GM18502 (cell line): ENCODE data around the gene EIF4B.
A peak's percentile ranks its signal among the peaks of the same experiment; 100 is the strongest.

Experiments used
- ATAC-seq: cut with Tn5 transposase; IDR thresholded peaks from one replicate; pipeline ENCODE4 v1.9.1; 2021; ENCODE audit warnings: mild to moderate bottlenecking; ENCODE audit not compliant: unreplicated experiment, poor library complexity

EIF4B gene

DNA sequence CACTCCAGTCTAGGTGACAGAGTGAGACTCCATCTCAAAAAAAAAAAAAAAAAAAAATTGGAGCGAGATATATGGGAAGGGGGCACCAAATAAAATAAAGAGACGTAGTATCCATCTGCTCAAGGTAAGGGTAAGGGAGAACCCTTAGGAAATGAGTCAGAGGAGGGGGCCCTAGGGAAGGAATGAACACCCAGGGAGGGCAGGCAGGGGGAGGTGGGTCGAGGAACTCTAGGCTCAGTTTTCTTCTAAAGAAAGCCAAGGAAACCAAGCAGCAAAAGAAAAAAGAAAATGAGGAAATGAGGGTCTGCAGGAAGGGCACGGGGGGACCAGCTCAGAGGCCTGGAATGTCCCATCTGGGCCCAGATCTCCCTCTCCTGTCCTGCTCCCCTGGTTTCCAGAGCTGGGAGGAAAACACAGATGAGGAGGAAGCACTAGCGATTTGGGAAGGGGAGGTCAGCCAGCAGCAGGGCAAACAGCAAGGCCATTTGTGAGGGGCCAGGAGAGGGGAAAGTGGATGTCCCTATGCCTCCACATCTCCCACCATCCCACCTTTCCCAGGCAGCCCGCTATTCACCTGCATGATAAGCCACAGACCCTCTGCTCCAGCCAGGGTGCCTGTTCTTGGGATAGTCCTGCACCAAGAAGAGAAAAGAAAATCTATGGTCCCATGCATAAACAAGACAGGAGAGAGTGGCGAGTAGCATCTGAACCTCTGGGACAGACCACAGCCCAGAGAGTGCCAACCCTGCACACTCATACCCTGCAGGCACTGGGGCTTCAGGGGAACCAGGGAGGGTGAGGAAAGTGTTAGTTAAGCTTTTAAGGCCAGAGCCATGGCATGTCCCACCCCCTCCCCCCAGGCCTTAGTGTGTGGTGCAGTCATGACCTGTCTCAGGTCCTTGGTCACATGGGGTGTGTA lies 61.1 kb downstream of the EIF4B start:
- ATAC-seq, result no peak

DNA sequence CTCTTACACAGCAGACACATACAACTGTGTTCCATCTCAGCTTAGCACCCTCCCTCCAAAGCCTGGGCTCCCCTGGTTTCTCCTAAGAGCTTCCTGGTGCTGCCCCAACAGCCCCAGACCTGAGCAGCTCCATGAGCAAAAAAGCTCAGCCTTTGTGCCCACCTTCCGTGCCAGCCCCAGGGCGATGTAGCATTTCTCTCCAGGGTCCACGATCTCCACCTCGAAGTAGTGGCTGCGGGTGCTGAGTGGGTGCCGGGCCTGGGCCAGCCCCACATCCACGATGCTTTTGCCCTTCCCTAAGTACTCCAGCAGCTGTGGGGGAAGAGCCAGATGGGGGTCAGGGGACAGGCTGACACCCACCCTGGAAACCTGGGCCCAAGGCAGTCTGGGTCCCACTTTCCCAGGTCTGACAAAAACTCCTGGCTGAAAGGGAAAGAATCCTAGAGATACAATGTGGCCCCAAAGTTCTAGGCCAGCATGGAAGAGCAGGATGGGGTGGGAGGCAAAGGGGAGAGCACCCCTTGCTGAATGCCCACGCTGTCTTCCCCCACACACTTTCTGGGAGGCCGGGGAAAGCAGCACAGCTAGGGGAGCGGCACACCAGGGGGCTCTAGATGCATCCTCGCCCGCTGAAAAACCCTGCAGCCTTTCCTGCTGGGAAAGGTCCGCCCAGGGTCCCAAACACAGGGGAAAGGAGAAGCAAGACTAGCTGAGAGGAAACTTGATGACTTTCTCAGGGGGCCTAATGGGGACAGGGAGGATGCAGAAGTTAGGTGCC lies 61.9 kb downstream of the EIF4B start:
- no peak for ATAC-seq

- no peak for ATAC-seq
Measured at GRCh38 chr12:53068811-53069585, 62.7 kb downstream of the EIF4B start.

GRCh38 chr12:53069621-53070410 lies 63.6 kb downstream of the EIF4B start:
- no peak for ATAC-seq

DNA sequence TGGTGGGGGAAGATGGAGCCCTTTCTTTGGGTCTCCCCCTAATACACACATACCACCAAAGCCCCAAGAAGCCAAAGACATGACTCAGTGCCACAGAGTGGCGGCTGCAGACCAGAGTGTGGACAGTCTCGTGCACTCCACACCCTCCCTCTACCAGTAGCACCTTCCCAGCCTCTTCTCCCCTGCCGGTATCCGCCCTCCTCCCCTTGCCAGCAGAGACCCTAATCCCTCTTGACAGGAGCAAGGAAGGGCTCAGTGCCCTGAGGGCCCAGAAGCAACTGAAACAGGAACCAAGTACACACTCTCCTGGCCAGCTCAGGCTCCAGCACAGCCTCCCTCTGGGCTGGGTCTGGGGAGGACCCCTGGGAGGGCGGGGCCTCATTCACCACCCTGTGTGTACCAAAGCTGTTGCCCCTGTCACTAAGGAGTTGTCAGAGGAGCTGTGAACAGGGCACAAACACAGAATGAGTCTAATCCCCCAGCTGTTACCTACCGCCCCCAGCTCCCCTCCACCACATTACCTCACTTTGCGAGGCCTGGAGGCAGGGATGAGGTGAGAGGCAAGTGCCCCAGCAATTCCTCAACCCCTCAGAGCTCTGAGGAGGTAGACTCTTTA lies 64.7 kb downstream of the EIF4B start:
- ATAC-seq, result no peak

- ATAC-seq, result no peak
Measured at GRCh38 chr12:53071591-53072551, 65.6 kb downstream of the EIF4B start.

- ATAC-seq, result no peak
Measured at GRCh38 chr12:53073881-53074280, 67.6 kb downstream of the EIF4B start.

- no peak for ATAC-seq
Measured at GRCh38 chr12:53074283-53074998, 68.2 kb downstream of the EIF4B start.

GRCh38 chr12:53074999-53075370 lies 68.7 kb downstream of the EIF4B start:
- no peak for ATAC-seq

GRCh38 chr12:53076461-53076860 lies 70.2 kb downstream of the EIF4B start:
- no peak for ATAC-seq

GRCh38 chr12:53077030-53077429 lies 70.8 kb downstream of the EIF4B start:
- no peak for ATAC-seq

GRCh38 chr12:53078425-53079225 lies 72.4 kb downstream of the EIF4B start:
- ATAC-seq, result peak; percentile 25

- peak; percentile 99 for ATAC-seq
Measured at GRCh38 chr12:53079226-53080117, 73.2 kb downstream of the EIF4B start, which contains the start of gene SPRYD3. TSS of gene SPRYD3 (minus strand) at chr12:53079390. CDS start at chr12:53079333, 57 bp downstream.

DNA sequence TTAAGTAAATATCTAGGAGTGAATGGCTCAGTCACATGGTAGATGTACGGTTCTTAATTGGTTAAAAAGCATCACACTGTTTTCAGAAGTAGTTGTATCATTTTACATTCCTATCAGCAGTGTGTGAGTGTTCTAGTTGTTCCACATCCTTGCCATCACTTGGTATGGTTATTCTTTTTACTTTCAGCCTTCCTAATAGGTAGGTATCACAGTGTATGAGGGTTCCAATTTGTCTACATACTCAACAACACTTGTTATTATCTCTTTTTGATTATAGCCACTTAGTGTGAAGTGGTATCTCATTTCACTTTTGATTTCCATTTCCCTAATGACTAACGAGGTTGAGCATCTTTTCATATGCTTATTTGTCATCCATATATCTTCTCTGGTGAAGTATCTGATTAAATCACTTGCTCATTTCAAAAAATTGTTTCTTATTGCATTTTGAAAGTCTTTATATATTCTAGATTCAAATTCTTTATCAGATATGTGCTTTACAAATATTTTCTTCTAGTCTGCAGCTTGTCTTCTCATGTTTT lies 76.5 kb downstream of the EIF4B start:
- no peak for ATAC-seq

DNA sequence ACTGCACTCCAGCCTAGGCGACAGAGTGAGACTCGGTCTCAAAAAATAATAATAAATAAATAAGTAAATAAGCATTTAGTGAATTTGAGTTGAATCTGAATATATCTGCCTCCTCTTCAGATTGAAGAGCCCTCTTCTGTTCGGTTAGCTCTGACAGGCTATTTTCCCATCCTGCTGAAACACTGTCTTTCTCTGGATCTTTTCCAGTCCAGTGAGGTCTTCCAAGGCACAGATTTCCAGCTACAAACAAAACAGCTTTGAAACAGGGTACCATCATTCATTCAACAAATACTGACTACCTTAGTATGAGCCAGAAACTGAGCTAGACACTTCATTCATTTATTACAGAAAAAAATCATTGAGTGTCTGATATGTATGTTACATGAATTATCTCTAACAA lies 80.1 kb downstream of the EIF4B start:
- ATAC-seq, result no peak

DNA sequence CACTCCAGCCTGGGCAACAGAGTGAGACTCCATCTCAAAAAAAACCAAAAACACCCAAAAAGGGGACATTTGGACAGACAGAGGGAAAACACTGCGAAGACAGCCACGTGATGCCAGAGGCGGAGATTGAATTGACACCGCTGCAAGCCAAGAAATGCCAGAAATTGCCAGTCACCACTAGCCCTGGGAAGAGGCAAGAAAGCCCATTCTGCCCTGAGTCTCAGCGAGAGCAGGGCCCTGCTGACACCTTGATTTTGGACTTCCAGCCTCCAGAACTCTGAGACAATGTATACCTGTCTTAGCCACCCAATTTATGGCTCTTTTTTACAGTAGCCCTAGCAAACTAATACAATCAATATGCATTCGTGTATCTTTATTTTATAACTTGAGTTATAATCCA lies 83.8 kb downstream of the EIF4B start:
- no peak for ATAC-seq
